Lower leg skin (tissue), 3 donors: ENCODE measurements around the gene FRAS1.

ENCODE experiments used
- POLR2A ChIP-seq, 2 donors: fragments of 450-650 bp; IDR thresholded peaks; one replicate each; pipeline ENCODE4 v1.6.1; 2016 to 2017; ENCODE audit warnings: antibody characterized with exemption in 2 of 2, mild to moderate bottlenecking in 1 of 2, moderate library complexity in 1 of 2
- TF ChIP-seq, protein P1 (sequence below), 3 donors: fragments of 450-650 bp; IDR thresholded peaks; one replicate each; pipeline ENCODE4 v1.5.1; 2016; ENCODE audit warnings: antibody characterized with exemption in 3 of 3, mild to moderate bottlenecking in 3 of 3, moderate library complexity in 2 of 3

GRCh38 chr4:78119698-78120097 lies 62.6 kb downstream of the FRAS1 start:
- no peak for TF ChIP-seq POLR2A (IDR thresholded peaks at IDR 0.05)
- TF ChIP-seq, protein P1, sequence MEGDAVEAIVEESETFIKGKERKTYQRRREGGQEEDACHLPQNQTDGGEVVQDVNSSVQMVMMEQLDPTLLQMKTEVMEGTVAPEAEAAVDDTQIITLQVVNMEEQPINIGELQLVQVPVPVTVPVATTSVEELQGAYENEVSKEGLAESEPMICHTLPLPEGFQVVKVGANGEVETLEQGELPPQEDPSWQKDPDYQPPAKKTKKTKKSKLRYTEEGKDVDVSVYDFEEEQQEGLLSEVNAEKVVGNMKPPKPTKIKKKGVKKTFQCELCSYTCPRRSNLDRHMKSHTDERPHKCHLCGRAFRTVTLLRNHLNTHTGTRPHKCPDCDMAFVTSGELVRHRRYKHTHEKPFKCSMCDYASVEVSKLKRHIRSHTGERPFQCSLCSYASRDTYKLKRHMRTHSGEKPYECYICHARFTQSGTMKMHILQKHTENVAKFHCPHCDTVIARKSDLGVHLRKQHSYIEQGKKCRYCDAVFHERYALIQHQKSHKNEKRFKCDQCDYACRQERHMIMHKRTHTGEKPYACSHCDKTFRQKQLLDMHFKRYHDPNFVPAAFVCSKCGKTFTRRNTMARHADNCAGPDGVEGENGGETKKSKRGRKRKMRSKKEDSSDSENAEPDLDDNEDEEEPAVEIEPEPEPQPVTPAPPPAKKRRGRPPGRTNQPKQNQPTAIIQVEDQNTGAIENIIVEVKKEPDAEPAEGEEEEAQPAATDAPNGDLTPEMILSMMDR (IDR thresholded peaks at IDR 0.05) = no peak
